ENCODE data around the gene ASAH2.

ASAH2 gene

GRCh38 chr10:50281967-50282522 lies 30.7 kb upstream of the ASAH2 start:
- Histone ChIP-seq H3K79me2 (ENCODE audit: insufficient read depth, low read length) (no peaks in the 10 kb centered on the region), H3K4me2 (ENCODE audit: low read depth, low read length, poor library complexity, severe bottlenecking) (no peak overlapping the region), H3F3A (ENCODE audit: insufficient read depth) (no peaks in the 10 kb centered on the region), H3K4me3 (ENCODE audit: insufficient read depth, low read length, poor library complexity, severe bottlenecking) (no peak overlapping the region), H4K20me1 (ENCODE audit: low read depth, low read length) (no peaks in the 10 kb centered on the region), H3K27me3 (ENCODE audit: low read length) (no peaks in the 10 kb centered on the region), H3K9ac (ENCODE audit: low read length) (no peak overlapping the region), H3K9me2 (replicated peaks; ENCODE audit: insufficient read depth, low read length) (no peaks in the 10 kb centered on the region), H2AFZ (ENCODE audit: low read depth, low read length, severe bottlenecking) (no peak overlapping the region), H3K27ac (ENCODE audit: low read depth, low read length) (no peak overlapping the region), H3K9me3 (ENCODE audit: insufficient read depth, low read length) (no peaks in the 10 kb centered on the region), H3K36me3 (ENCODE audit: low read length) (no peaks in the 10 kb centered on the region)
- TF ChIP-seq, protein P1, sequence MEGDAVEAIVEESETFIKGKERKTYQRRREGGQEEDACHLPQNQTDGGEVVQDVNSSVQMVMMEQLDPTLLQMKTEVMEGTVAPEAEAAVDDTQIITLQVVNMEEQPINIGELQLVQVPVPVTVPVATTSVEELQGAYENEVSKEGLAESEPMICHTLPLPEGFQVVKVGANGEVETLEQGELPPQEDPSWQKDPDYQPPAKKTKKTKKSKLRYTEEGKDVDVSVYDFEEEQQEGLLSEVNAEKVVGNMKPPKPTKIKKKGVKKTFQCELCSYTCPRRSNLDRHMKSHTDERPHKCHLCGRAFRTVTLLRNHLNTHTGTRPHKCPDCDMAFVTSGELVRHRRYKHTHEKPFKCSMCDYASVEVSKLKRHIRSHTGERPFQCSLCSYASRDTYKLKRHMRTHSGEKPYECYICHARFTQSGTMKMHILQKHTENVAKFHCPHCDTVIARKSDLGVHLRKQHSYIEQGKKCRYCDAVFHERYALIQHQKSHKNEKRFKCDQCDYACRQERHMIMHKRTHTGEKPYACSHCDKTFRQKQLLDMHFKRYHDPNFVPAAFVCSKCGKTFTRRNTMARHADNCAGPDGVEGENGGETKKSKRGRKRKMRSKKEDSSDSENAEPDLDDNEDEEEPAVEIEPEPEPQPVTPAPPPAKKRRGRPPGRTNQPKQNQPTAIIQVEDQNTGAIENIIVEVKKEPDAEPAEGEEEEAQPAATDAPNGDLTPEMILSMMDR (IDR thresholded peaks at IDR 0.05; ENCODE audit: insufficient read depth, low read length, poor library complexity, severe bottlenecking): no peak
- TF ChIP-seq EZH2phosphoT487 (conservative IDR thresholded peaks at IDR 0.05; ENCODE audit: low read length): no peak

DNA sequence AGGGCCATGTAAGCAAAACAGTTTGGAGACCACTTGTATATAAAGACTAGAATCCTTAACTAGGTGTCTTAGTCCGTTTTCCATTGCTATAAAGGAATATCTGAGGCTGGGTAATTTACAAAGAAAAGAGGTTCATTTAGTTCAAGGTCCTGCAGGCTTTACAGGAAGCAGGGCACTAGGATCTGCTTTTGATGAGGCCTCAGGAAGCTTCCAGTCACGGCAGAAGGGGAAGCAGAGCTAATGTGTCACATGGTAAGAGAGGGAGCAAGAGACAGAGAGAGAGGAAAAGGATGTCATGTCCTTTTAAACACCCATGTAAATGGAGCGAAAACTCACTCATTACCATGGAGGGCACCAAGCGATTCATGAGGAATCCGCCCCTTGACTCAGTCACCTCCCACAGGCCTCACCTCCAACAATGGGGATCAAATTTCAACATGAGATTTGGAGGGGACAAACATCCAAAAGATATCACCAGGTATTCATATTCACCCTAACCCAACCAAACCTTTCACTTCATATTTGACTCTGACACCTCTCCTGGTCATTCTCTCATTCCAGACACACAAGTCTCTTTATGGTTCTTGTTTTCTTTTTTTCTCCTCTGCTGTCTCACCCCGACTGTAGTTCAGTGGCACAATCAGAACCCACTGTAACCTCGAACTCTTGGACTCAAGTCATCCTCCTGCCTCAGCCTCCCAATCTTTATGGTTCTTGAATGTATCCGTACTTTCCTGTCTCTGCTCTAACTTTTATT lies 30.1 kb upstream of the ASAH2 start:
- Histone ChIP-seq H3K27ac (ENCODE audit: low read depth, low read length) (no peak overlapping the region), H2AFZ (ENCODE audit: low read depth, low read length, severe bottlenecking) (no peak overlapping the region), H3K9me3 (ENCODE audit: insufficient read depth, low read length) (no peaks in the 10 kb centered on the region), H3K36me3 (ENCODE audit: low read length) (no peaks in the 10 kb centered on the region), H3K9me2 (replicated peaks; ENCODE audit: insufficient read depth, low read length) (no peaks in the 10 kb centered on the region), H3K4me3 (ENCODE audit: insufficient read depth, low read length, poor library complexity, severe bottlenecking) (no peak overlapping the region), H4K20me1 (ENCODE audit: low read depth, low read length) (no peaks in the 10 kb centered on the region), H3K4me2 (ENCODE audit: low read depth, low read length, poor library complexity, severe bottlenecking) (no peak overlapping the region), H3F3A (ENCODE audit: insufficient read depth) (no peaks in the 10 kb centered on the region), H3K9ac (ENCODE audit: low read length) (no peak overlapping the region), H3K79me2 (ENCODE audit: insufficient read depth, low read length) (no peaks in the 10 kb centered on the region), H3K27me3 (ENCODE audit: low read length) (no peaks in the 10 kb centered on the region)
- TF ChIP-seq, protein P1 (IDR thresholded peaks at IDR 0.05; ENCODE audit: insufficient read depth, low read length, poor library complexity, severe bottlenecking): no peak
- no peak for TF ChIP-seq EZH2phosphoT487 (conservative IDR thresholded peaks at IDR 0.05; ENCODE audit: low read length)

GRCh38 chr10:50280049-50280841 lies 28.9 kb upstream of the ASAH2 start:
- no peaks in the 10 kb centered on the region for H3F3A ChIP-seq (ENCODE audit: insufficient read depth)
- no peaks in the 10 kb centered on the region for H3K9me2 ChIP-seq (replicated peaks; ENCODE audit: insufficient read depth, low read length)
- no peaks in the 10 kb centered on the region for H3K36me3 ChIP-seq (ENCODE audit: low read length)
- H2AFZ ChIP-seq (ENCODE audit: low read depth, low read length, severe bottlenecking): no peak overlapping the region
- H4K20me1 ChIP-seq (ENCODE audit: low read depth, low read length): no peaks in the 10 kb centered on the region
- H3K9me3 ChIP-seq (ENCODE audit: insufficient read depth, low read length): no peaks in the 10 kb centered on the region
- TF ChIP-seq, protein P1 (IDR thresholded peaks at IDR 0.05; ENCODE audit: insufficient read depth, low read length, poor library complexity, severe bottlenecking): no peak
- TF ChIP-seq EZH2phosphoT487 (conservative IDR thresholded peaks at IDR 0.05; ENCODE audit: low read length): no peak
- H3K4me3 ChIP-seq (ENCODE audit: insufficient read depth, low read length, poor library complexity, severe bottlenecking): no peak overlapping the region
- no peak overlapping the region for H3K27ac ChIP-seq (ENCODE audit: low read depth, low read length)
- H3K79me2 ChIP-seq (ENCODE audit: insufficient read depth, low read length): no peaks in the 10 kb centered on the region
- no peaks in the 10 kb centered on the region for H3K27me3 ChIP-seq (ENCODE audit: low read length)
- H3K9ac ChIP-seq (ENCODE audit: low read length): no peak overlapping the region
- H3K4me2 ChIP-seq (ENCODE audit: low read depth, low read length, poor library complexity, severe bottlenecking): no peak overlapping the region
